ENCODE data around the gene GATA2.

Gene GATA2

GRCh38 chr3:128487538-128487812, 5.5 kb downstream of the GATA2 start (continued):
- TF ChIP-seq TSHZ2 (CRISPR knock-in tag; IDR thresholded peaks at IDR 0.05) (no peak), ZFP30 (CRISPR knock-in tag; IDR thresholded peaks at IDR 0.05) (no peak), PATZ1 (CRISPR knock-in tag; IDR thresholded peaks at IDR 0.05; ENCODE audit: borderline replicate concordance) (no peak)

- TF ChIP-seq RARB (CRISPR knock-in tag; IDR thresholded peaks at IDR 0.05) (no peak), BACH2 (CRISPR knock-in tag; IDR thresholded peaks at IDR 0.05; ENCODE audit: borderline replicate concordance) (no peak), CREB5 (CRISPR knock-in tag; IDR thresholded peaks at IDR 0.05; ENCODE audit: low read depth) (no peak), ZC3H10 (CRISPR knock-in tag; IDR thresholded peaks at IDR 0.05) (no peak), ZFP3 (CRISPR knock-in tag; IDR thresholded peaks at IDR 0.05) (no peak), TCF4 (CRISPR knock-in tag; IDR thresholded peaks at IDR 0.05; ENCODE audit: borderline replicate concordance) (no peak), POU6F1 (CRISPR knock-in tag; IDR thresholded peaks at IDR 0.05; ENCODE audit: borderline replicate concordance, low read depth) (no peak)
- peak; percentile 28 for ATAC-seq
These were observed 6.1 kb downstream of the GATA2 start for GRCh38 chr3:128486681-128487537.

- ATAC-seq: no peak
- no peak for TF ChIP-seq TCF4 (CRISPR knock-in tag; IDR thresholded peaks at IDR 0.05; ENCODE audit: borderline replicate concordance)
- TF ChIP-seq CSRNP3 (CRISPR knock-in tag; IDR thresholded peaks at IDR 0.05): no peak
- TF ChIP-seq SNAI2 (CRISPR knock-in tag; IDR thresholded peaks at IDR 0.05): no peak
- TF ChIP-seq RARB (CRISPR knock-in tag; IDR thresholded peaks at IDR 0.05): no peak
- no peak for TF ChIP-seq PATZ1 (CRISPR knock-in tag; IDR thresholded peaks at IDR 0.05; ENCODE audit: borderline replicate concordance)
- no peak for TF ChIP-seq ZNF8 (CRISPR knock-in tag; IDR thresholded peaks at IDR 0.05)
- no peak for TF ChIP-seq GLIS3 (CRISPR knock-in tag; IDR thresholded peaks at IDR 0.05)
- no peak for TF ChIP-seq ESRRG (CRISPR knock-in tag; IDR thresholded peaks at IDR 0.05)
- no peak for TF ChIP-seq ARNTL (CRISPR knock-in tag; IDR thresholded peaks at IDR 0.05; ENCODE audit: borderline replicate concordance, low read depth)
These were observed 6.8 kb downstream of the GATA2 start for GRCh38 chr3:128486205-128486628.

Measured in SK-N-SH treated with all-trans-retinoic acid at 6 μM for 48 hours (cell line).